PFSK-1 (cell line): ENCODE data around the gene ARPC3.

Source experiments
- FOXP2 ChIP-seq: optimal IDR thresholded peaks from 2 replicates; pipeline ENCODE3; 2011; ENCODE audit warnings: borderline replicate concordance, control low read depth, inconsistent platforms; ENCODE audit not compliant: insufficient read depth; ENCODE audit errors: extremely low read length, extremely low read depth
- POLR2AphosphoS5 ChIP-seq: IDR thresholded peaks from 2 replicates; pipeline ENCODE4 v1.6.1; 2012; ENCODE audit warnings: low read depth, mild to moderate bottlenecking, control low read depth, low read length, moderate library complexity
- REST ChIP-seq, 2 experiments: IDR thresholded peaks; 2 replicates each; pipeline versions ENCODE4 v1.6.1 to v1.8.0; 2011 to 2012; ENCODE audit warnings: low read depth in 2 of 2, low read length in 2 of 2, control low read depth in 1 of 2, inconsistent platforms in 1 of 2, mild to moderate bottlenecking in 1 of 2, moderate library complexity in 1 of 2; ENCODE audit not compliant: insufficient read depth in 1 of 2
- SIN3A ChIP-seq: IDR thresholded peaks from 2 replicates; pipeline ENCODE4 v1.6.1; 2012; ENCODE audit warnings: mild to moderate bottlenecking, low read length, moderate library complexity, borderline replicate concordance; ENCODE audit not compliant: insufficient read depth
- TAF1 ChIP-seq: IDR thresholded peaks from 2 replicates; pipeline ENCODE4 v1.6.1; 2012; ENCODE audit warnings: low read length, control low read depth, borderline replicate concordance; ENCODE audit not compliant: insufficient read depth

Gene ARPC3

DNA sequence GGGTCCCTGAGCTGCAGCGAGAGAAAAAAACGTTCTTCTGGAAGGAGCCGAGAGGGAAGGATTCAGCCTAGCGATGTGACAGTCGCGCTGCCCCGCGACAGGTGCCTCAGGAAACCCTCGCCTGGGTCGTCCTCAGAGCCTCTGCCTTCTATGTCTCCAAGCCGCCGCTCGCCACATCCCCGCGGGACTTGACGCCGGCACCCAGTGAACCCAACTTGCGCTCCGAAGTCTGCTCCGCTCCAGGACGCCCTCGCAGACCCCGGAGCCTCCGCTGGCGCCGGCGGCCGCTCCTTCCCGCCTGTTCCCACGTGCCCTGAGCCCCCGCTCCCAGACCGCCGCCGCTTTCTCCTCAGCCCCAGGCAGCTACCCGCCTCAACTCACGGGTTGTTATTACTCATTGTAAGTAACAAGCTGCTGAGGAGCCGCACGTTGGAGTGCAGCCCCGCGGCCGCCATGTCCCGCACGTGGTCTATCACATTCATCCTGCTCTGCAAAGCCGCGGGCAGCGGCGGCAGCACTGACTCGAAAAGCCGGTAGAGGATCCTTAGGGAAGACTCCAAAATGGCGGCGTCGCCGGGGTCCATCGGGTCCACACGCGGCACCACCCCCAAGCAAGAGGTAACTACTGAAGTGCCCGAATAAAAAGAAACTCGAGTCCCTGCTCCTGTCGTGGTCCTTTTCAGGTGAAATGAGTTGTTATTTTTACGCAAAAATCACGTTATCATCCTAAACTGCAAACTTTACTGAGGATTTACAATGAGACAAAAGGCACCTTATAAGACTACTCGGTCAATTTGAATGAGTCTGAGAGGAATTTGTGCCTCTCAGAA lies 46.8 kb downstream of the ARPC3 start, which contains the start of gene ANAPC7:
Gene ANAPC7 (minus strand): TSS at position 563 of the 830 bp plus-strand sequence. CDS start 81 bp downstream, at position 482.
- TF ChIP-seq FOXP2 (no peak), TAF1 (peak; percentile 76; the same call in 1 of the 2 replicates), POLR2AphosphoS5 (peak; percentile 70), SIN3A (no peak), REST (IDR thresholded peaks at IDR 0.05; ENCODE audit: insufficient read depth in 1 of 2, low read depth in 2 of 2, low read length in 2 of 2) (no peak)
